ENCODE measurements around the gene SNAP23.

Gene SNAP23

GRCh38 chr15:42461261-42461660 is 34.2 kb upstream of the SNAP23 start:
- no peaks in the 10 kb centered on the region for H3K27me3 ChIP-seq (ENCODE audit: control insufficient read depth in 5 of 5, insufficient read depth in 4 of 5, low read length in 5 of 5)
- H3K4me1 ChIP-seq (ENCODE audit: control insufficient read depth in 5 of 5, insufficient read depth in 5 of 5, low read length in 5 of 5), result peaks cover 0 to 34% (median 24%) of the 10 kb centered on the region in 5 donors
- H3K4me3 ChIP-seq (ENCODE audit: low read depth in 1 of 5, low read length in 5 of 5), result no peak overlapping the region
- H3K36me3 ChIP-seq (ENCODE audit: control insufficient read depth in 5 of 5, insufficient read depth in 5 of 5, low read length in 5 of 5), result peaks cover 4 to 15% (median 10%) of the 10 kb centered on the region in 5 donors
- H3K9me3 ChIP-seq (ENCODE audit: control insufficient read depth in 5 of 5, low read length in 5 of 5), result no peaks in the 10 kb centered on the region
- peak overlapping the region in 1 of 5 donors; percentile 43 for H3K9ac ChIP-seq (ENCODE audit: low read length in 5 of 5)
- peak overlapping the region; percentile 33 for H3K27ac ChIP-seq (ENCODE audit: low read depth, low read length)

- no peaks in the 10 kb centered on the region for H3K27me3 ChIP-seq (ENCODE audit: control insufficient read depth in 5 of 5, insufficient read depth in 4 of 5, low read length in 5 of 5)
- H3K9ac ChIP-seq (ENCODE audit: low read length in 5 of 5), result no peak overlapping the region
- no peaks in the 10 kb centered on the region for H3K9me3 ChIP-seq (ENCODE audit: control insufficient read depth in 5 of 5, low read length in 5 of 5)
- no peak overlapping the region for H3K4me3 ChIP-seq (ENCODE audit: low read depth in 1 of 5, low read length in 5 of 5)
- H3K36me3 ChIP-seq (ENCODE audit: control insufficient read depth in 5 of 5, insufficient read depth in 5 of 5, low read length in 5 of 5), result peaks cover 4 to 19% (median 10%) of the 10 kb centered on the region in 5 donors
- H3K27ac ChIP-seq (ENCODE audit: low read depth, low read length), result no peak overlapping the region
- H3K4me1 ChIP-seq (ENCODE audit: control insufficient read depth in 5 of 5, insufficient read depth in 5 of 5, low read length in 5 of 5), result peaks cover 0 to 8% (median 4%) of the 10 kb centered on the region in 5 donors
Measured at GRCh38 chr15:42465520-42466259, 29.7 kb upstream of the SNAP23 start.

- Histone ChIP-seq H3K4me3 (ENCODE audit: low read depth in 1 of 5, low read length in 5 of 5) (no peak overlapping the region), H3K4me1 (ENCODE audit: control insufficient read depth in 5 of 5, insufficient read depth in 5 of 5, low read length in 5 of 5) (peaks cover 0 to 3% (median 0%) of the 10 kb centered on the region in 5 donors), H3K27ac (ENCODE audit: low read depth, low read length) (peak overlapping the region; percentile 4), H3K36me3 (ENCODE audit: control insufficient read depth in 5 of 5, insufficient read depth in 5 of 5, low read length in 5 of 5) (peaks cover 0 to 3% (median 0%) of the 10 kb centered on the region in 5 donors), H3K27me3 (ENCODE audit: control insufficient read depth in 5 of 5, insufficient read depth in 4 of 5, low read length in 5 of 5) (no peaks in the 10 kb centered on the region), H3K9ac (ENCODE audit: low read length in 5 of 5) (no peak overlapping the region), H3K9me3 (ENCODE audit: control insufficient read depth in 5 of 5, low read length in 5 of 5) (no peaks in the 10 kb centered on the region)
Measured at GRCh38 chr15:42471002-42471401, 24.4 kb upstream of the SNAP23 start.

- no peaks in the 10 kb centered on the region for H3K9me3 ChIP-seq (ENCODE audit: control insufficient read depth in 5 of 5, low read length in 5 of 5)
- H3K9ac ChIP-seq (ENCODE audit: low read length in 5 of 5), result no peak overlapping the region
- H3K27ac ChIP-seq (ENCODE audit: low read depth, low read length), result no peak overlapping the region
- no peak overlapping the region for H3K4me3 ChIP-seq (ENCODE audit: low read depth in 1 of 5, low read length in 5 of 5)
- H3K36me3 ChIP-seq (ENCODE audit: control insufficient read depth in 5 of 5, insufficient read depth in 5 of 5, low read length in 5 of 5), result no peaks in the 10 kb centered on the region
- H3K4me1 ChIP-seq (ENCODE audit: control insufficient read depth in 5 of 5, insufficient read depth in 5 of 5, low read length in 5 of 5), result peaks cover 0 to 3% (median 0%) of the 10 kb centered on the region in 5 donors
- H3K27me3 ChIP-seq (ENCODE audit: control insufficient read depth in 5 of 5, insufficient read depth in 4 of 5, low read length in 5 of 5), result no peaks in the 10 kb centered on the region
Measured at GRCh38 chr15:42474827-42475226, 20.6 kb upstream of the SNAP23 start.

GRCh38 chr15:42482701-42483100 is 12.7 kb upstream of the SNAP23 start:
- Histone ChIP-seq H3K36me3 (ENCODE audit: control insufficient read depth in 5 of 5, insufficient read depth in 5 of 5, low read length in 5 of 5) (peaks cover 0 to 4% (median 0%) of the 10 kb centered on the region in 5 donors), H3K4me1 (ENCODE audit: control insufficient read depth in 5 of 5, insufficient read depth in 5 of 5, low read length in 5 of 5) (no peaks in the 10 kb centered on the region), H3K9me3 (ENCODE audit: control insufficient read depth in 5 of 5, low read length in 5 of 5) (no peaks in the 10 kb centered on the region), H3K27me3 (ENCODE audit: control insufficient read depth in 5 of 5, insufficient read depth in 4 of 5, low read length in 5 of 5) (no peaks in the 10 kb centered on the region), H3K9ac (ENCODE audit: low read length in 5 of 5) (no peak overlapping the region), H3K4me3 (ENCODE audit: low read depth in 1 of 5, low read length in 5 of 5) (no peak overlapping the region), H3K27ac (ENCODE audit: low read depth, low read length) (no peak overlapping the region)

GRCh38 chr15:42483677-42484076 is 11.8 kb upstream of the SNAP23 start:
- no peaks in the 10 kb centered on the region for H3K27me3 ChIP-seq (ENCODE audit: control insufficient read depth in 5 of 5, insufficient read depth in 4 of 5, low read length in 5 of 5)
- H3K36me3 ChIP-seq (ENCODE audit: control insufficient read depth in 5 of 5, insufficient read depth in 5 of 5, low read length in 5 of 5), result peaks cover 0 to 4% (median 0%) of the 10 kb centered on the region in 5 donors
- H3K9me3 ChIP-seq (ENCODE audit: control insufficient read depth in 5 of 5, low read length in 5 of 5), result no peaks in the 10 kb centered on the region
- H3K9ac ChIP-seq (ENCODE audit: low read length in 5 of 5), result no peak overlapping the region
- no peak overlapping the region for H3K4me3 ChIP-seq (ENCODE audit: low read depth in 1 of 5, low read length in 5 of 5)
- H3K4me1 ChIP-seq (ENCODE audit: control insufficient read depth in 5 of 5, insufficient read depth in 5 of 5, low read length in 5 of 5), result peaks cover 0 to 3% (median 0%) of the 10 kb centered on the region in 5 donors
- H3K27ac ChIP-seq (ENCODE audit: low read depth, low read length), result no peak overlapping the region

GRCh38 chr15:42490291-42490670 is 5.2 kb upstream of the SNAP23 start:
- Histone ChIP-seq H3K9ac (ENCODE audit: low read length in 5 of 5) (peak overlapping the region; percentile 95 to 99 (median 98)), H3K9me3 (ENCODE audit: control insufficient read depth in 5 of 5, low read length in 5 of 5) (no peaks in the 10 kb centered on the region), H3K27ac (ENCODE audit: low read depth, low read length) (peak overlapping the region; percentile 99), H3K4me3 (ENCODE audit: low read depth in 1 of 5, low read length in 5 of 5) (peak overlapping the region; percentile 83 to 99 (median 92)), H3K4me1 (ENCODE audit: control insufficient read depth in 5 of 5, insufficient read depth in 5 of 5, low read length in 5 of 5) (peaks cover 5 to 44% (median 27%) of the 10 kb centered on the region in 5 donors), H3K36me3 (ENCODE audit: control insufficient read depth in 5 of 5, insufficient read depth in 5 of 5, low read length in 5 of 5) (peaks cover 0 to 2% (median 0%) of the 10 kb centered on the region in 5 donors), H3K27me3 (ENCODE audit: control insufficient read depth in 5 of 5, insufficient read depth in 4 of 5, low read length in 5 of 5) (no peaks in the 10 kb centered on the region)

- Histone ChIP-seq H3K4me1 (ENCODE audit: control insufficient read depth in 5 of 5, insufficient read depth in 5 of 5, low read length in 5 of 5) (peaks cover 5 to 48% (median 29%) of the 10 kb centered on the region in 5 donors), H3K9ac (ENCODE audit: low read length in 5 of 5) (peak within 1 kb of the TSS; percentile 95 to 99 (median 98)), H3K4me3 (ENCODE audit: low read depth in 1 of 5, low read length in 5 of 5) (peak within 1 kb of the TSS; percentile 83 to 99 (median 95))
Measured at GRCh38 chr15:42490671-42491538, 4.5 kb upstream of the SNAP23 start, which contains the start of gene ZNF106. ZNF106 (minus strand) TSS chr15:42491141; CDS start chr15:42472289, 18,852 bp downstream.

GRCh38 chr15:42491539-42492225 is 3.8 kb upstream of the SNAP23 start:
- Histone ChIP-seq H3K9ac (ENCODE audit: low read length in 5 of 5) (peak overlapping the region; percentile 95 to 99 (median 98)), H3K27ac (ENCODE audit: low read depth, low read length) (peak overlapping the region; percentile 99), H3K27me3 (ENCODE audit: control insufficient read depth in 5 of 5, insufficient read depth in 4 of 5, low read length in 5 of 5) (no peaks in the 10 kb centered on the region), H3K9me3 (ENCODE audit: control insufficient read depth in 5 of 5, low read length in 5 of 5) (no peaks in the 10 kb centered on the region), H3K4me3 (ENCODE audit: low read depth in 1 of 5, low read length in 5 of 5) (peak overlapping the region; percentile 83 to 99 (median 95)), H3K4me1 (ENCODE audit: control insufficient read depth in 5 of 5, insufficient read depth in 5 of 5, low read length in 5 of 5) (peaks cover 5 to 56% (median 37%) of the 10 kb centered on the region in 5 donors), H3K36me3 (ENCODE audit: control insufficient read depth in 5 of 5, insufficient read depth in 5 of 5, low read length in 5 of 5) (no peaks in the 10 kb centered on the region)

More at GRCh38 chr15:42490671-42491538, 4.5 kb upstream of the SNAP23 start, which contains the start of gene ZNF106:
- H3K27me3 ChIP-seq (ENCODE audit: control insufficient read depth in 5 of 5, insufficient read depth in 4 of 5, low read length in 5 of 5), result no peaks in the 10 kb centered on the region
- H3K27ac ChIP-seq (ENCODE audit: low read depth, low read length), result peak within 1 kb of the TSS; percentile 99
- no peaks in the 10 kb centered on the region for H3K9me3 ChIP-seq (ENCODE audit: control insufficient read depth in 5 of 5, low read length in 5 of 5)
- H3K36me3 ChIP-seq (ENCODE audit: control insufficient read depth in 5 of 5, insufficient read depth in 5 of 5, low read length in 5 of 5), result no peaks in the 10 kb centered on the region
